Measurements from ENCODE around the gene MYO16.
A peak's percentile ranks its signal among the peaks of the same experiment; 100 is the strongest.

MYO16 gene

GRCh38 chr13:108663710-108664109 lies 34.3 kb downstream of the MYO16 start:
- DNase-seq (ENCODE audit: low read depth), result no peak

- DNase-seq (ENCODE audit: low read depth), result no peak
Observed at GRCh38 chr13:108667205-108667604, 37.8 kb downstream of the MYO16 start.

- no peak for DNase-seq (ENCODE audit: low read depth)
Observed at GRCh38 chr13:108669381-108669780, 40.0 kb downstream of the MYO16 start.

- DNase-seq (ENCODE audit: low read depth), result no peak
Observed at GRCh38 chr13:108674346-108674745, 44.9 kb downstream of the MYO16 start.

- DNase-seq (ENCODE audit: low read depth), result no peak
Observed at GRCh38 chr13:108674771-108675170, 45.4 kb downstream of the MYO16 start.

GRCh38 chr13:108676620-108677019 lies 47.2 kb downstream of the MYO16 start:
- DNase-seq (ENCODE audit: low read depth), result no peak

- no peak for DNase-seq (ENCODE audit: low read depth)
Observed at GRCh38 chr13:108677806-108678205, 48.4 kb downstream of the MYO16 start.

- no peak for DNase-seq (ENCODE audit: low read depth)
Observed at GRCh38 chr13:108680011-108680410, 50.6 kb downstream of the MYO16 start.

- DNase-seq (ENCODE audit: low read depth), result no peak
Observed at GRCh38 chr13:108681986-108682575, 52.7 kb downstream of the MYO16 start.

GRCh38 chr13:108682714-108683113 lies 53.3 kb downstream of the MYO16 start:
- no peak for DNase-seq (ENCODE audit: low read depth)

- no peak for DNase-seq (ENCODE audit: low read depth)
Observed at GRCh38 chr13:108686027-108686426, 56.6 kb downstream of the MYO16 start.

- DNase-seq (ENCODE audit: low read depth), result no peak
Observed at GRCh38 chr13:108690726-108691125, 61.3 kb downstream of the MYO16 start.

GRCh38 chr13:108700422-108701170 lies 71.2 kb downstream of the MYO16 start:
- peak; percentile 9 for DNase-seq (ENCODE audit: low read depth)

GRCh38 chr13:108702171-108702570 lies 72.8 kb downstream of the MYO16 start:
- no peak for DNase-seq (ENCODE audit: low read depth)

GRCh38 chr13:108705031-108705430 lies 75.6 kb downstream of the MYO16 start:
- no peak for DNase-seq (ENCODE audit: low read depth)

GRCh38 chr13:108707584-108707983 lies 78.2 kb downstream of the MYO16 start:
- DNase-seq (ENCODE audit: low read depth), result no peak

GRCh38 chr13:108708921-108709320 lies 79.5 kb downstream of the MYO16 start:
- DNase-seq (ENCODE audit: low read depth), result no peak

GRCh38 chr13:108711386-108711785 lies 82.0 kb downstream of the MYO16 start:
- DNase-seq (ENCODE audit: low read depth), result no peak

GRCh38 chr13:108725471-108725870 lies 96.1 kb downstream of the MYO16 start:
- DNase-seq (ENCODE audit: low read depth), result no peak

GRCh38 chr13:108728370-108728769 lies 99.0 kb downstream of the MYO16 start:
- no peak for DNase-seq (ENCODE audit: low read depth)

GRCh38 chr13:108733022-108733560 lies 103.7 kb downstream of the MYO16 start:
- no peak for DNase-seq (ENCODE audit: low read depth)

GRCh38 chr13:108734676-108735075 lies 105.3 kb downstream of the MYO16 start:
- DNase-seq (ENCODE audit: low read depth), result no peak

- no peak for DNase-seq (ENCODE audit: low read depth)
Observed at GRCh38 chr13:108741930-108742329, 112.5 kb downstream of the MYO16 start.

Measured in fibroblast of gingiva (primary cell).